GM21528 (cell line): ENCODE data around the gene SLC6A7.

Experiments
- ATAC-seq: cut with Tn5 transposase; IDR thresholded peaks from one replicate; pipeline ENCODE4 v1.9.1; 2021; ENCODE audit warnings: mild to moderate bottlenecking, moderate library complexity; ENCODE audit not compliant: unreplicated experiment, low FRiP score

The SLC6A7 gene

GRCh38 chr5:150172145-150172544 is 17.7 kb upstream of the SLC6A7 start:
- no peak for ATAC-seq

- ATAC-seq: no peak
Observed at GRCh38 chr5:150172556-150172955, 17.3 kb upstream of the SLC6A7 start.

GRCh38 chr5:150173161-150173560 is 16.7 kb upstream of the SLC6A7 start:
- ATAC-seq: no peak

- ATAC-seq: no peak
Observed at GRCh38 chr5:150174285-150174684, 15.6 kb upstream of the SLC6A7 start.

- no peak for ATAC-seq
Observed at GRCh38 chr5:150175076-150175475, 14.8 kb upstream of the SLC6A7 start.

GRCh38 chr5:150175536-150175935 is 14.3 kb upstream of the SLC6A7 start:
- no peak for ATAC-seq

GRCh38 chr5:150176745-150177477 is 13.0 kb upstream of the SLC6A7 start:
- ATAC-seq: no peak

- no peak for ATAC-seq
Observed at GRCh38 chr5:150177721-150178120, 12.1 kb upstream of the SLC6A7 start.

- no peak for ATAC-seq
Observed at GRCh38 chr5:150178262-150178661, 11.6 kb upstream of the SLC6A7 start.

GRCh38 chr5:150179019-150179620 is 10.7 kb upstream of the SLC6A7 start:
- ATAC-seq: no peak

GRCh38 chr5:150180241-150181026 is 9.4 kb upstream of the SLC6A7 start:
- ATAC-seq: no peak

GRCh38 chr5:150181027-150181426 is 8.8 kb upstream of the SLC6A7 start:
- ATAC-seq: no peak

GRCh38 chr5:150181766-150182545 is 7.9 kb upstream of the SLC6A7 start:
- no peak for ATAC-seq

- ATAC-seq: no peak
Observed at GRCh38 chr5:150182774-150183173, 7.1 kb upstream of the SLC6A7 start.

GRCh38 chr5:150183436-150183835 is 6.4 kb upstream of the SLC6A7 start:
- no peak for ATAC-seq

GRCh38 chr5:150184006-150184405 is 5.9 kb upstream of the SLC6A7 start:
- no peak for ATAC-seq

GRCh38 chr5:150184990-150185912 is 4.6 kb upstream of the SLC6A7 start:
- no peak for ATAC-seq

GRCh38 chr5:150186137-150186536 is 3.7 kb upstream of the SLC6A7 start:
- no peak for ATAC-seq

- no peak for ATAC-seq
Observed at GRCh38 chr5:150186897-150187296, 3.0 kb upstream of the SLC6A7 start.
